WTC11 (cell line): ENCODE measurements around the gene POGK. TPM values are rescaled to one million over a fixed set of nuclear protein-coding genes. Genes with fewer than 3 reads are reported as not detected.

Experiments used
- ATAC-seq: fragments of 200-7000 bp; cut with Tn5 transposase; 2 replicates; pipeline ENCODE4 v1.10.0; 2021; ENCODE audit warnings: mild to moderate bottlenecking, moderate library complexity
- CTCF ChIA-PET: fragments of 300-600 bp; sonication (Branson Sonifier 250); formaldehyde crosslinking; loops from one replicate; lab custom pipeline; 2021; ENCODE audit warnings: antibody characterized with exemption; lab: Charles Lee
- POLR2A ChIA-PET: fragments of 350-600 bp; sonication (Branson Sonifier 250); formaldehyde crosslinking; loops from one replicate; lab custom pipeline; 2021; ENCODE audit warnings: antibody characterized with exemption; lab: Charles Lee
- DNase-seq: peaks from one replicate; pipeline ENCODE4 v3.0.0; 2021; ENCODE audit warnings: low spot score
- H3K27ac Mint-ChIP-seq: 2 replicates; pipeline ENCODE4 v1.8.0; 2021; ENCODE audit warnings: mixed read lengths
- H3K27me3 Mint-ChIP-seq: 2 replicates; pipeline ENCODE4 v1.8.0; 2021; ENCODE audit warnings: low read depth, mild to moderate bottlenecking, moderate library complexity, mixed read lengths
- H3K36me3 Mint-ChIP-seq: 2 replicates; pipeline ENCODE4 v1.8.0; 2021; ENCODE audit warnings: mixed read lengths
- H3K4me1 Mint-ChIP-seq: 2 replicates; pipeline ENCODE4 v1.8.0; 2022; ENCODE audit warnings: mixed read lengths
- H3K4me3 Mint-ChIP-seq: 2 replicates; pipeline ENCODE4 v1.8.0; 2021; ENCODE audit warnings: mild to moderate bottlenecking, moderate library complexity, mixed read lengths
- H3K9me3 Mint-ChIP-seq: 2 replicates; pipeline ENCODE4 v1.8.0; 2021; ENCODE audit warnings: mixed read lengths
- ESRRA ChIP-seq: sonication (generic); formaldehyde crosslinking; IDR thresholded peaks from 2 replicates; pipeline ENCODE4 v1.8.1; 2022; ENCODE audit warnings: mild to moderate bottlenecking, missing genetic modification reagents, borderline replicate concordance
- ETV6 ChIP-seq: sonication (generic); formaldehyde crosslinking; IDR thresholded peaks from 2 replicates; pipeline ENCODE4 v1.8.1; 2022; ENCODE audit warnings: mild to moderate bottlenecking, missing genetic modification reagents
- FOXJ3 ChIP-seq: sonication (generic); formaldehyde crosslinking; IDR thresholded peaks from 2 replicates; pipeline ENCODE4 v1.9.0; 2021; ENCODE audit warnings: missing genetic modification reagents, mild to moderate bottlenecking, borderline replicate concordance
- FOXK1 ChIP-seq: sonication (generic); formaldehyde crosslinking; IDR thresholded peaks from 2 replicates; pipeline ENCODE4 v1.8.0; 2022; ENCODE audit warnings: mild to moderate bottlenecking, moderate library complexity, missing genetic modification reagents
- IRF2 ChIP-seq: sonication (generic); formaldehyde crosslinking; IDR thresholded peaks from 2 replicates; pipeline ENCODE4 v1.8.0; 2022; ENCODE audit warnings: low read depth, missing genetic modification reagents, borderline replicate concordance
- JAZF1 ChIP-seq: fragments of 250-450 bp; sonication (Bioruptor Pico); IDR thresholded peaks from 2 replicates; pipeline ENCODE4 v1.9.0; 2021; ENCODE audit warnings: moderate library complexity, mild to moderate bottlenecking, inconsistent platforms
- NFYB ChIP-seq: sonication (generic); formaldehyde crosslinking; conservative IDR thresholded peaks from 2 replicates; pipeline ENCODE4 v1.8.0; 2022; ENCODE audit warnings: low read depth, missing genetic modification reagents
- NR2C2 ChIP-seq: sonication (generic); formaldehyde crosslinking; IDR thresholded peaks from 2 replicates; pipeline ENCODE4 v1.8.0; 2022; ENCODE audit warnings: mild to moderate bottlenecking, missing genetic modification reagents
- NR3C1 ChIP-seq: sonication (generic); formaldehyde crosslinking; conservative IDR thresholded peaks from 2 replicates; pipeline ENCODE4 v1.8.1; 2023; ENCODE audit warnings: low read depth, mild to moderate bottlenecking, missing genetic modification reagents
- OVOL2 ChIP-seq: fragments of 250-450 bp; sonication (Bioruptor Pico); IDR thresholded peaks from 2 replicates; pipeline ENCODE4 v1.9.0; 2021; ENCODE audit warnings: mild to moderate bottlenecking, borderline replicate concordance
- SP1 ChIP-seq: sonication (generic); formaldehyde crosslinking; conservative IDR thresholded peaks from 2 replicates; pipeline ENCODE4 v1.8.1; 2022; ENCODE audit warnings: missing genetic modification reagents
- TEAD1 ChIP-seq: sonication (generic); formaldehyde crosslinking; IDR thresholded peaks from 2 replicates; pipeline ENCODE4 v1.8.0; 2022; ENCODE audit warnings: mild to moderate bottlenecking, missing genetic modification reagents
- ZBTB21 ChIP-seq: sonication (generic); formaldehyde crosslinking; IDR thresholded peaks from 2 replicates; pipeline ENCODE4 v1.8.1; 2023; ENCODE audit warnings: mild to moderate bottlenecking, missing genetic modification reagents, borderline replicate concordance
- ZNF121 ChIP-seq: sonication (generic); formaldehyde crosslinking; IDR thresholded peaks from 2 replicates; pipeline ENCODE4 v1.8.0; 2023; ENCODE audit warnings: missing genetic modification reagents
- ZNF138 ChIP-seq: sonication (generic); formaldehyde crosslinking; conservative IDR thresholded peaks from 2 replicates; pipeline ENCODE4 v1.8.1; 2022; ENCODE audit warnings: mild to moderate bottlenecking, moderate library complexity, missing genetic modification reagents
- ZNF263 ChIP-seq: sonication (generic); formaldehyde crosslinking; IDR thresholded peaks from 2 replicates; pipeline ENCODE4 v1.8.1; 2022; ENCODE audit warnings: low read depth, mild to moderate bottlenecking, moderate library complexity, missing genetic modification reagents
- ZNF416 ChIP-seq: fragments of 250-450 bp; sonication (Bioruptor Pico); IDR thresholded peaks from 2 replicates; pipeline ENCODE4 v1.9.0; 2021; ENCODE audit warnings: mild to moderate bottlenecking, inconsistent platforms
- ZNF671 ChIP-seq: fragments of 250-450 bp; sonication (Bioruptor Pico); IDR thresholded peaks from 2 replicates; pipeline ENCODE4 v1.8.0; 2021; ENCODE audit warnings: mild to moderate bottlenecking
- total RNA-seq: library from RNA; stranded (reverse); gene quantifications from 3 replicates; pipeline ENCODE4 v1.2.3, GENCODE V29; 2021
- TF ChIP-seq, protein P1 (sequence below): sonication (generic); formaldehyde crosslinking; IDR thresholded peaks from 2 replicates; pipeline ENCODE4 v1.8.0; 2023; ENCODE audit warnings: missing genetic modification reagents
- TF ChIP-seq, protein P2 (sequence below): sonication (generic); formaldehyde crosslinking; conservative IDR thresholded peaks from 2 replicates; pipeline ENCODE4 v1.8.1; 2022; ENCODE audit warnings: mild to moderate bottlenecking, missing genetic modification reagents
- TF ChIP-seq, protein P3 (sequence below): sonication (generic); formaldehyde crosslinking; IDR thresholded peaks from 2 replicates; pipeline ENCODE4 v1.8.1; 2023; ENCODE audit warnings: mild to moderate bottlenecking, moderate library complexity, missing genetic modification reagents
- TF ChIP-seq, protein P4 (sequence below): sonication (generic); formaldehyde crosslinking; IDR thresholded peaks from 2 replicates; pipeline ENCODE4 v1.8.1; 2023; ENCODE audit warnings: mild to moderate bottlenecking, missing genetic modification reagents
- TF ChIP-seq, protein P5 (sequence below): sonication (generic); formaldehyde crosslinking; IDR thresholded peaks from 2 replicates; pipeline ENCODE4 v1.8.0; 2022; ENCODE audit warnings: mild to moderate bottlenecking, missing genetic modification reagents
- TF ChIP-seq, protein P6 (sequence below): fragments of 250-450 bp; sonication (Bioruptor Pico); IDR thresholded peaks from 2 replicates; pipeline ENCODE4 v1.8.0; 2021; ENCODE audit warnings: mild to moderate bottlenecking
- TF ChIP-seq, protein P7 (sequence below): sonication (generic); formaldehyde crosslinking; IDR thresholded peaks from 2 replicates; pipeline ENCODE4 v1.8.1; 2022; ENCODE audit warnings: missing genetic modification reagents, borderline replicate concordance
- TF ChIP-seq, protein P8 (sequence below): sonication (generic); formaldehyde crosslinking; IDR thresholded peaks from 2 replicates; pipeline ENCODE4 v1.8.0; 2022; ENCODE audit warnings: mild to moderate bottlenecking, missing genetic modification reagents
- TF ChIP-seq, protein P9 (sequence below): sonication (generic); formaldehyde crosslinking; IDR thresholded peaks from 2 replicates; pipeline ENCODE4 v1.8.1; 2022; ENCODE audit warnings: mild to moderate bottlenecking, moderate library complexity, missing genetic modification reagents

POGK gene
- total RNA-seq, 1 experiment from 2014 or later: 33.1 TPM

DNA sequence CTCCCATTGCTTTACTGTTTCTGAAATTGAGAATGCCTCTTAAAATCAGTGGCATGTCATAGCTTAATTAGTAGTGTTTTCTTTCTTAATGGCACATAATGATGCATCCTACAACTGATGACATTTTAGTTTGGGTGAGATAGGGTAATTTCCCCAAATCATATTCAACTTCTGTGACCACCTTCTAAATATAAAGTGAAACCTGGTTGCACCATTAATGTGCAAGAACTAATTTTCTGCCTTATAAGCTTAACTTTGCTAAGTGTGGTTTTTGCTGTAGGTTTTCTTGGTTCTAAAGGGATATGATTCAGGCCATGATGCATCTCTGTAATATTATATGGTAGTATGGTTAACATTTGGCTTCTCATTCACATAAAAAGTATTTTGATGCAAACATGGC lies 8.9 kb downstream of the POGK start:
- Mint-ChIP-seq H3K27ac (no peak overlapping the region), H3K4me1 (no peaks in the 10 kb centered on the region; the same call in 1 of the 2 replicates), H3K4me3 (no peak overlapping the region), H3K27me3 (no peaks in the 10 kb centered on the region), H3K9me3 (no peaks in the 10 kb centered on the region), H3K36me3 (peaks cover 87% of the 10 kb centered on the region)
- DNase-seq: no peak
- TF ChIP-seq TEAD1 (CRISPR knock-in tag): no peak
- no peak for TF ChIP-seq ZNF416 (CRISPR knock-in tag)
- TF ChIP-seq, protein P1, sequence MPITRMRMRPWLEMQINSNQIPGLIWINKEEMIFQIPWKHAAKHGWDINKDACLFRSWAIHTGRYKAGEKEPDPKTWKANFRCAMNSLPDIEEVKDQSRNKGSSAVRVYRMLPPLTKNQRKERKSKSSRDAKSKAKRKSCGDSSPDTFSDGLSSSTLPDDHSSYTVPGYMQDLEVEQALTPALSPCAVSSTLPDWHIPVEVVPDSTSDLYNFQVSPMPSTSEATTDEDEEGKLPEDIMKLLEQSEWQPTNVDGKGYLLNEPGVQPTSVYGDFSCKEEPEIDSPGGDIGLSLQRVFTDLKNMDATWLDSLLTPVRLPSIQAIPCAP (CRISPR knock-in tag): no peak
- TF ChIP-seq ZNF138: no peak
- TF ChIP-seq, protein P2, sequence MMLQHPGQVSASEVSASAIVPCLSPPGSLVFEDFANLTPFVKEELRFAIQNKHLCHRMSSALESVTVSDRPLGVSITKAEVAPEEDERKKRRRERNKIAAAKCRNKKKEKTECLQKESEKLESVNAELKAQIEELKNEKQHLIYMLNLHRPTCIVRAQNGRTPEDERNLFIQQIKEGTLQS (CRISPR knock-in tag): no peak
- no peak for TF ChIP-seq ZNF263 (CRISPR knock-in tag)
- TF ChIP-seq NFYB (CRISPR knock-in tag): no peak
- TF ChIP-seq, protein P3, sequence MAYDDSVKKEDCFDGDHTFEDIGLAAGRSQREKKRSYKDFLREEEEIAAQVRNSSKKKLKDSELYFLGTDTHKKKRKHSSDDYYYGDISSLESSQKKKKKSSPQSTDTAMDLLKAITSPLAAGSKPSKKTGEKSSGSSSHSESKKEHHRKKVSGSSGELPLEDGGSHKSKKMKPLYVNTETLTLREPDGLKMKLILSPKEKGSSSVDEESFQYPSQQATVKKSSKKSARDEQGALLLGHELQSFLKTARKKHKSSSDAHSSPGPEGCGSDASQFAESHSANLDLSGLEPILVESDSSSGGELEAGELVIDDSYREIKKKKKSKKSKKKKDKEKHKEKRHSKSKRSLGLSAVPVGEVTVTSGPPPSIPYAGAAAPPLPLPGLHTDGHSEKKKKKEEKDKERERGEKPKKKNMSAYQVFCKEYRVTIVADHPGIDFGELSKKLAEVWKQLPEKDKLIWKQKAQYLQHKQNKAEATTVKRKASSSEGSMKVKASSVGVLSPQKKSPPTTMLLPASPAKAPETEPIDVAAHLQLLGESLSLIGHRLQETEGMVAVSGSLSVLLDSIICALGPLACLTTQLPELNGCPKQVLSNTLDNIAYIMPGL (CRISPR knock-in tag): no peak
- no peak for TF ChIP-seq OVOL2 (CRISPR knock-in tag)
- TF ChIP-seq ZBTB21 (CRISPR knock-in tag): no peak
- TF ChIP-seq, protein P4, sequence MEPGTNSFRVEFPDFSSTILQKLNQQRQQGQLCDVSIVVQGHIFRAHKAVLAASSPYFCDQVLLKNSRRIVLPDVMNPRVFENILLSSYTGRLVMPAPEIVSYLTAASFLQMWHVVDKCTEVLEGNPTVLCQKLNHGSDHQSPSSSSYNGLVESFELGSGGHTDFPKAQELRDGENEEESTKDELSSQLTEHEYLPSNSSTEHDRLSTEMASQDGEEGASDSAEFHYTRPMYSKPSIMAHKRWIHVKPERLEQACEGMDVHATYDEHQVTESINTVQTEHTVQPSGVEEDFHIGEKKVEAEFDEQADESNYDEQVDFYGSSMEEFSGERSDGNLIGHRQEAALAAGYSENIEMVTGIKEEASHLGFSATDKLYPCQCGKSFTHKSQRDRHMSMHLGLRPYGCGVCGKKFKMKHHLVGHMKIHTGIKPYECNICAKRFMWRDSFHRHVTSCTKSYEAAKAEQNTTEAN (CRISPR knock-in tag): no peak
- TF ChIP-seq SP1 (CRISPR knock-in tag): no peak
- no peak for TF ChIP-seq ZNF671 (CRISPR knock-in tag)
- no peak for TF ChIP-seq FOXK1 (CRISPR knock-in tag)
- TF ChIP-seq ZNF121 (CRISPR knock-in tag): no peak
- ChIA-PET CTCF (no interaction called here), POLR2A (no interaction called here)
- ATAC-seq: no peak

DNA sequence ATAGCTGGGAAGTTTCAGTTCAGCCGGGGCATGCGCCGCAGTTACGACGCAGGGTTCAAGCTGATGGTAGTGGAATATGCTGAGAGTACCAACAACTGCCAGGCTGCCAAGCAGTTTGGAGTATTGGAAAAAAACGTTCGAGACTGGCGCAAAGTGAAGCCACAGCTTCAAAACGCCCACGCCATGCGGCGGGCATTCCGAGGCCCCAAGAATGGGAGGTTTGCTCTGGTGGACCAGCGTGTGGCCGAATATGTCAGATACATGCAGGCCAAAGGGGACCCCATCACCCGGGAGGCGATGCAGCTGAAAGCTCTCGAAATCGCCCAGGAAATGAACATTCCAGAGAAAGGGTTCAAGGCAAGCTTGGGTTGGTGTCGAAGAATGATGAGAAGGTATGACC lies 9.9 kb downstream of the POGK start:
- Mint-ChIP-seq H3K4me1 (no peaks in the 10 kb centered on the region; the same call in 1 of the 2 replicates), H3K9me3 (no peaks in the 10 kb centered on the region), H3K27ac (no peak overlapping the region), H3K36me3 (peaks cover 86% of the 10 kb centered on the region), H3K4me3 (no peak overlapping the region), H3K27me3 (no peaks in the 10 kb centered on the region)
- POLR2A ChIA-PET: no interaction called here
- TF ChIP-seq JAZF1 (CRISPR knock-in tag) (no peak), NR3C1 (no peak), ZNF121 (CRISPR knock-in tag) (no peak), FOXJ3 (CRISPR knock-in tag) (no peak), IRF2 (CRISPR knock-in tag) (no peak), NR2C2 (CRISPR knock-in tag) (no peak), ESRRA (CRISPR knock-in tag) (no peak), ETV6 (no peak)
- TF ChIP-seq, protein P5, sequence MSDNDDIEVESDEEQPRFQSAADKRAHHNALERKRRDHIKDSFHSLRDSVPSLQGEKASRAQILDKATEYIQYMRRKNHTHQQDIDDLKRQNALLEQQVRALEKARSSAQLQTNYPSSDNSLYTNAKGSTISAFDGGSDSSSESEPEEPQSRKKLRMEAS (CRISPR knock-in tag): no peak
- TF ChIP-seq, protein P6, sequence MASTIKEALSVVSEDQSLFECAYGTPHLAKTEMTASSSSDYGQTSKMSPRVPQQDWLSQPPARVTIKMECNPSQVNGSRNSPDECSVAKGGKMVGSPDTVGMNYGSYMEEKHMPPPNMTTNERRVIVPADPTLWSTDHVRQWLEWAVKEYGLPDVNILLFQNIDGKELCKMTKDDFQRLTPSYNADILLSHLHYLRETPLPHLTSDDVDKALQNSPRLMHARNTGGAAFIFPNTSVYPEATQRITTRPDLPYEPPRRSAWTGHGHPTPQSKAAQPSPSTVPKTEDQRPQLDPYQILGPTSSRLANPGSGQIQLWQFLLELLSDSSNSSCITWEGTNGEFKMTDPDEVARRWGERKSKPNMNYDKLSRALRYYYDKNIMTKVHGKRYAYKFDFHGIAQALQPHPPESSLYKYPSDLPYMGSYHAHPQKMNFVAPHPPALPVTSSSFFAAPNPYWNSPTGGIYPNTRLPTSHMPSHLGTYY: no peak
- TF ChIP-seq, protein P7, sequence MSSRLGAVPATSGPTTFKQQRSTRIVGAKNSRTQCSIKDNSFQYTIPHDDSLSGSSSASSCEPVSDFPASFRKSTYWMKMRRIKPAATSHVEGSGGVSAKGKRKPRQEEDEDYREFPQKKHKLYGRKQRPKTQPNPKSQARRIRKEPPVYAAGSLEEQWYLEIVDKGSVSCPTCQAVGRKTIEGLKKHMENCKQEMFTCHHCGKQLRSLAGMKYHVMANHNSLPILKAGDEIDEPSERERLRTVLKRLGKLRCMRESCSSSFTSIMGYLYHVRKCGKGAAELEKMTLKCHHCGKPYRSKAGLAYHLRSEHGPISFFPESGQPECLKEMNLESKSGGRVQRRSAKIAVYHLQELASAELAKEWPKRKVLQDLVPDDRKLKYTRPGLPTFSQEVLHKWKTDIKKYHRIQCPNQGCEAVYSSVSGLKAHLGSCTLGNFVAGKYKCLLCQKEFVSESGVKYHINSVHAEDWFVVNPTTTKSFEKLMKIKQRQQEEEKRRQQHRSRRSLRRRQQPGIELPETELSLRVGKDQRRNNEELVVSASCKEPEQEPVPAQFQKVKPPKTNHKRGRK: no peak
- TF ChIP-seq, protein P8, sequence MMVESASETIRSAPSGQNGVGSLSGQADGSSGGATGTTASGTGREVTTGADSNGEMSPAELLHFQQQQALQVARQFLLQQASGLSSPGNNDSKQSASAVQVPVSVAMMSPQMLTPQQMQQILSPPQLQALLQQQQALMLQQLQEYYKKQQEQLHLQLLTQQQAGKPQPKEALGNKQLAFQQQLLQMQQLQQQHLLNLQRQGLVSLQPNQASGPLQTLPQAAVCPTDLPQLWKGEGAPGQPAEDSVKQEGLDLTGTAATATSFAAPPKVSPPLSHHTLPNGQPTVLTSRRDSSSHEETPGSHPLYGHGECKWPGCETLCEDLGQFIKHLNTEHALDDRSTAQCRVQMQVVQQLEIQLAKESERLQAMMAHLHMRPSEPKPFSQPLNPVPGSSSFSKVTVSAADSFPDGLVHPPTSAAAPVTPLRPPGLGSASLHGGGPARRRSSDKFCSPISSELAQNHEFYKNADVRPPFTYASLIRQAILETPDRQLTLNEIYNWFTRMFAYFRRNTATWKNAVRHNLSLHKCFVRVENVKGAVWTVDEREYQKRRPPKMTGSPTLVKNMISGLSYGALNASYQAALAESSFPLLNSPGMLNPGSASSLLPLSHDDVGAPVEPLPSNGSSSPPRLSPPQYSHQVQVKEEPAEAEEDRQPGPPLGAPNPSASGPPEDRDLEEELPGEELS (CRISPR knock-in tag): no peak
- TF ChIP-seq, protein P9, sequence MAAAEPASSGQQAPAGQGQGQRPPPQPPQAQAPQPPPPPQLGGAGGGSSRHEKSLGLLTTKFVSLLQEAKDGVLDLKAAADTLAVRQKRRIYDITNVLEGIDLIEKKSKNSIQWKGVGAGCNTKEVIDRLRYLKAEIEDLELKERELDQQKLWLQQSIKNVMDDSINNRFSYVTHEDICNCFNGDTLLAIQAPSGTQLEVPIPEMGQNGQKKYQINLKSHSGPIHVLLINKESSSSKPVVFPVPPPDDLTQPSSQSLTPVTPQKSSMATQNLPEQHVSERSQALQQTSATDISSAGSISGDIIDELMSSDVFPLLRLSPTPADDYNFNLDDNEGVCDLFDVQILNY (CRISPR knock-in tag): no peak
- CTCF ChIA-PET: no interaction called here
- DNase-seq: no peak
- no peak for ATAC-seq
